Motor neuron (in vitro differentiated cells): ENCODE results near the gene SLC12A9. TPM values are rescaled to one million over a fixed set of nuclear protein-coding genes. Genes with fewer than 3 reads are reported as not detected.

Source experiments
- ATAC-seq, 8 experiments: fragments of 200-7000 bp; cut with Tn5 transposase; replicated peaks in 6 of 8; 2 replicates each; pipeline ENCODE4 v1.8.0; 2021; ENCODE audit warnings: mild to moderate bottlenecking in 8 of 8, moderate library complexity in 8 of 8
- H3K27ac ChIP-seq, 2 donors: fragments of 250-450 bp; sonication (Bioruptor Pico); 2 replicates each; pipeline ENCODE4 v1.9.0; 2021; ENCODE audit warnings: antibody characterized with exemption in 2 of 2, mild to moderate bottlenecking in 2 of 2, moderate library complexity in 1 of 2
- H3K4me1 ChIP-seq, 2 donors: fragments of 250-450 bp; sonication (Bioruptor Pico); replicated peaks in 1 of 2; 2 replicates each; pipeline ENCODE4 v1.6.1; 2021; ENCODE audit warnings: antibody characterized with exemption in 2 of 2, mild to moderate bottlenecking in 2 of 2, moderate library complexity in 1 of 2
- H3K4me3 ChIP-seq, 5 donors: fragments of 250-450 bp; sonication (Bioruptor Pico); 2 replicates each; pipeline ENCODE4 v1.9.0; 2021; ENCODE audit warnings: antibody characterized with exemption in 5 of 5, mild to moderate bottlenecking in 5 of 5, moderate library complexity in 4 of 5
- WGBS, 10 experiments: fragments of 450-650 bp; shearing (Covaris generic); methylation state at CpG; one replicate each; pipeline ENCODE4 v1.0.0; 2022; 5-methylcytosine and 5-hydroxymethylcytosine counted together
- in situ Hi-C, 9 experiments: fragments of 400-800 bp; cut with MboI; loops; one replicate each; pipeline ENCODE4 v1.15.0; 2021; ENCODE audit warnings: low sequenced_read_pairs in 9 of 9, low pct_unique_long_range_greater_than_20kb in 2 of 9; ENCODE audit not compliant: unreplicated experiment in 9 of 9
- total RNA-seq, 8 experiments: library from RNA; unstranded; fragments of 300-600 nt; gene quantifications; 2 replicates each; pipeline versions ENCODE4 v1.2.3 to v1.2.4, GENCODE V29; 2022

The SLC12A9 gene
- total RNA-seq, 8 experiments from 2014 or later: 6.8 to 29.3 (median 11.9) TPM

DNA sequence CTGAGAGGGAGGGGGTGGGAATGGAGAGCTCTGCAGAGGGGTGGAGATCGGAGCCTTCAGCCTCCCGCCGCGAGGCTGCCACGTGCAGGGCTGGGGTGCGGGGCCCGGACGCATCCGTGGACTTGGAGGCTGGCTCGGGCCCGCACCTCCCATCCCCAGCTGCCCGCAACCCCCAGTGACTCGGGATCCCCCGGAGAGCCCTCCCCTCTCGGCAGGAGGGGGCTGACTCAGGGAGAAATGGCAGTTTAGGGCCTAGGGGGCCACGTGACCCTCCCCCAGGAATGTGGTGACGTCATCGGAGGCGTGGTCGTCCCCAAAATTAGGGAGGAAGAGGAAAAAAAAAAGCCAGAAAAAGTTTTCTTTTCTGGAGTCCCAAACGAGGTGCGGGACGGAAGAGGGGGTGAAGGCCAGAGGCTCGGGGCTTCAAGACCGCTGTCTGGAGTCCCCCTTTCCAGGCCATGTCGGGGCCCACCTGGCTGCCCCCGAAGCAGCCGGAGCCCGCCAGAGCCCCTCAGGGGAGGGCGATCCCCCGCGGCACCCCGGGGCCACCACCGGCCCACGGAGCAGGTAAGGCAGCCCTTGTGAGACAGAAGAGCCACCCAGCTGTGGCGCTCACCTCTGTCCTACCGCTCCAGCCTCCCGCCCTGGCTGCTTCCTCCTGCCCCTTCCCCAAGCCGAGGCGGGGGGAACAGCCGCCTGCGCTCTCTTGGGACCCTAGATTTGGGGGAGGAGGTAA lies 14.7 kb downstream of the SLC12A9 start, which contains the start of gene TRIP6:
TRIP6 (plus strand) TSS at position 348 of the 736 bp plus-strand sequence; CDS start at position 459, 111 bp downstream.
- WGBS, 10 experiments: 0 to 12% (median 6%) methylated on average over 2 to 11 of the region's 42 CpGs; no CpG with 5 or more reads in 3 of the 10 experiments
- peak within 1 kb of the TSS; percentile 5 to 36 (median 24) for H3K4me3 ChIP-seq
- H3K4me1 ChIP-seq: peaks cover 12 to 21% of the 10 kb centered on the region in 2 donors
- H3K27ac ChIP-seq: no peak within 1 kb of the TSS
- peak; percentile 62 to 91 (median 81) for ATAC-seq
- in situ Hi-C loops: loop anchor here in 7 of 9 experiments (25.0 kb wide), 2 partner anchors 155 to 405 kb away; partner anchors contain the start of genes SPACDR (in 5 of the 7), EPO (in 4 of the 7) and POP7 (in 4 of the 7)

DNA sequence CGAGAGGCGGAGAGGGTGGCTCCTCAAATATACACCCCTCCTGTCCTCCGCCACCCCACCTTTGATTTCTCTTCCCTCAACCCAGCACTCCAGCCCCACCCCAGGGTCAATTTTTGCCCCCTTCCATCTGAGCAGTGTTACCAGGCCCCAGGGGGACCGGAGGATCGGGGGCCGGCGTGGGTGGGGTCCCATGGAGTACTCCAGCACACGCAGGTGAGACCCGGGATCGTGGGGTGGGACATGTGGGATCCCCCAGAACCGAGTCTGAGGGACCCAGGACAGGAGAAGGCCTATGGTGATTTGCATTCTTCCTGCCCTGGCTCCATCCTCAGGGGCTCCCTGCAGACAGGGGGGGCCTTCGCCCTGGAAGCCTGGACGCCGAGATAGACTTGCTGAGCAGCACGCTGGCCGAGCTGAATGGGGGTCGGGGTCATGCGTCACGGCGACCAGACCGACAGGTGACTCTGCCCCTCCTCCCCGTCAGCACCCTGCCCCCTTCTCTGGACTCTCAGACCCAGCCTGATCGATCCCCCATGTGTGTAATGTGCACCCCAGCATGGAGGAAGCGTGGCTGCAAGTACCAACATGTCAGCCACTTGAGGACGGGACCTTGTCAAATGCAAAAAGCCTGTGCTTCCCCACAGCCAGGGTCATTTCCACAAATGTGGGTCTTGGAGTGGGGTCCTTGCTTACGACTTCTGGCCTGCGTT lies 15.4 kb downstream of the SLC12A9 start:
- H3K4me3 ChIP-seq: peak overlapping the region; percentile 5 to 36 (median 24)
- peak overlapping the region in 1 of 2 donors; percentile 39 for H3K27ac ChIP-seq
- H3K4me1 ChIP-seq: peaks cover 12 to 21% of the 10 kb centered on the region in 2 donors
- in situ Hi-C loops: loop anchor here in 7 of 9 experiments (25.0 kb wide), 2 partner anchors 156 to 406 kb away; partner anchors contain the start of genes SPACDR (in 5 of the 7), EPO (in 4 of the 7) and POP7 (in 4 of the 7)
- ATAC-seq: peak in 7 of 8 experiments; percentile 3 to 20 (median 6)
- WGBS, 10 experiments: 23 to 80% (median 33%) methylated on average over 1 to 5 of the region's 27 CpGs; no CpG with 5 or more reads in 7 of the 10 experiments

DNA sequence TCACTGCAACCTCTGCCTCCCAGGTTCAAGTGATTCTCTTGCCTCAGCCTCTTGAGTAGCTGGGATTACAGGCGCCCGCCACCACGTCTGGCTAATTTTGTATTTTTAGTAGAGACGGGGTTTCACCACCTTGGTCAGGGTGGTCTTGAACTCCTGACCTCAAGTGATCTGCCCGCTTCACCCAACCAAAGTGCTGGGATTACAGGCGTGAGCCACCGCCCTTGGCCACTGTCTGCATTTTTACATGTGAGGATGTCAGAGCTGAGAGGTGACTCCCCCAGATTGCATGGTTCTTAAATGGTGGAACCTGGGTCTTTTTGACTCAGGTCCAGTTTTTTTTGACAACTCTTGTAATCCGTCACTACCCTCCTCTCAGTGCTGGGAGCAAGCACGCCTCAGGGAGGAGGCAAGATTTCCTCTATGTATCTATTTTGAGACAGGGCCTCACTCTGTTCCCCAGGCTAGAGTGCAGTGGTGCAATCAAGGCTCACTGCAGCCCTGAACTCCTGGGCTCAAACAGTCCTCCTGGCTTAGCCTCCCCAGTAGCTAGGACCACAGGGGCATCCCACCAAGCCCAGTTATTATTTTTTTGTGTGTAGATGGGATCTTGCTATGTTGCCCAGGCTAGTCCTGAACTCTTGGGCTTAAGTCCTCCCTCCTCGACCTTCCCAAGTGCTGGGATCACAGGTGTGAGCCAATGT lies 21.2 kb downstream of the SLC12A9 start:
- Histone ChIP-seq H3K27ac (peak overlapping the region; percentile 97 to 98), H3K4me3 (peak overlapping the region; percentile 70 to 98 (median 91)), H3K4me1 (peaks cover 15 to 19% of the 10 kb centered on the region in 2 donors)
- WGBS, 10 experiments: 60 to 96% (median 93%) methylated on average over 1 to 5 of the region's 10 CpGs; no CpG with 5 or more reads in 6 of the 10 experiments
- ATAC-seq: no peak
- in situ Hi-C loops: loop anchor here in 7 of 9 experiments (25.0 kb wide), 2 partner anchors 161 to 411 kb away; partner anchors contain the start of genes SPACDR (in 5 of the 7), EPO (in 4 of the 7) and POP7 (in 4 of the 7)

DNA sequence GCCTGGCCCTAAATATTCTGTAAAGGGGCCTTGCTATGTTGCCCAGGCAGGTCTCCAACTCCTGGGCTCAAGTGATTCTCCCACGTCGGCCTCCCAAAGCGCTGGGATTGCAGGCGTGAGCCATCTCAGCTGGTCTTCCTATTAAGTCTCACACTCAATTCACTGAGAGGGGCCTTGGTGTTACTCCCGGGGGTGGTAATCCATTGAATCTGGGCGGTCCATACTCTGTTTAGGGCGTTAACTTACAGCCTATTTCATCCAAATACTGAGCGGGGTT lies 21.7 kb downstream of the SLC12A9 start:
- 18 to 80% (median 37%) methylated on average over 1 to 3 of the region's 8 CpGs; no CpG with 5 or more reads in 4 of the 10 experiments for WGBS, 10 experiments
- peak overlapping the region; percentile 97 to 98 for H3K27ac ChIP-seq
- peak in 4 of 8 experiments; percentile 0 to 8 (median 2) for ATAC-seq
- in situ Hi-C loops: loop anchor here in 7 of 9 experiments (25.0 kb wide), 2 partner anchors 162 to 412 kb away; partner anchors contain the start of genes SPACDR (in 5 of the 7), EPO (in 4 of the 7) and POP7 (in 4 of the 7)
- peak overlapping the region; percentile 70 to 98 (median 91) for H3K4me3 ChIP-seq
- H3K4me1 ChIP-seq: peaks cover 15 to 19% of the 10 kb centered on the region in 2 donors

DNA sequence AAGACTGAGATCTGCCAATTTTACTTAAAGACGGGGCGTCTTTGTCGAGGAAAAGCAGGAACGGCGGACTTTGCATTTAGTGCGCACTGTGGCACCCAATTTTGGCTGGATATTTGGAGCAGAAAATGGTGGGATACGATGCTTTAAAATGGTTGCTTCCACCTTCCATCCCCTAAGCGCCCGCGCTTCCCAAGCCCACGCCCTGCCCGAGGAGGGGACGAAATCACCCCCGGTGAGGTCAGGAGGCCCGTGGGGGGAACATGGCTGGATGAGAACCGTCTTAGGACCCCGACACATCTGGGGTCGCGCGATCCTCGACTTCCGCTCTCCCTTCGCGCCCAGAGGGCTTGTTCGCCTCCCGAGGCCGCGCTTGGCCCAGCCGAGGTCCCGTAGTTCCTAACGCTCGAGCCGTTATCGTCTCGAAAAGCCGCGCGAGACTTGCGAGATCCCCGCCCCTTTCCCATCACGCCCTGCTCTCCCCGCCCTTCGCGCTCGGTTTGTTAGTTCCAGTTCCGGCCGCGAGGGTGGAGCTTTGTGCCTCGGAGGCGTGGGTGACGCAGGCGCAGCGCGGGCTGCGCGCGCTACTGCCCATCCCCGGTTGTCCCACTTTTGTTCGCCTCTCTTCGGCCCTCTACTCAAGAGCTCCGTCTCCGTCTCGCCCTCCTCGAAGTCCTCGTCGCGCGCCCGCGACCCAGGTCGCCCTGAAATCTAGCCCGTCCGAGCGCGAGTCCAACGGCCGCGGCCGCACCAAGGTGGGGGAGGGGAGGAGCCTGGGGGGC lies 22.3 kb downstream of the SLC12A9 start, which contains the start of gene SRRT:
SRRT (plus strand) TSS at position 527 of the 779 bp plus-strand sequence. CDS start 488 bp downstream, outside the sequence.
- ATAC-seq: peak; percentile 88 to 96 (median 94)
- Histone ChIP-seq H3K27ac (peak within 1 kb of the TSS; percentile 97 to 98), H3K4me3 (peak within 1 kb of the TSS; percentile 70 to 98 (median 91)), H3K4me1 (peaks cover 15 to 19% of the 10 kb centered on the region in 2 donors)
- WGBS, 10 experiments: 0 to 17% (median 0%) methylated on average over 1 to 25 of the region's 79 CpGs; no CpG with 5 or more reads in 2 of the 10 experiments
- in situ Hi-C loops: loop anchor here in 7 of 9 experiments (25.0 kb wide), 5 partner anchors 162 to 413 kb away; partner anchors contain the start of genes SPACDR (in 5 of the 7), EPO (in 4 of the 7), POP7 (in 4 of the 7) and NAT16 (in 1 of the 7)

DNA sequence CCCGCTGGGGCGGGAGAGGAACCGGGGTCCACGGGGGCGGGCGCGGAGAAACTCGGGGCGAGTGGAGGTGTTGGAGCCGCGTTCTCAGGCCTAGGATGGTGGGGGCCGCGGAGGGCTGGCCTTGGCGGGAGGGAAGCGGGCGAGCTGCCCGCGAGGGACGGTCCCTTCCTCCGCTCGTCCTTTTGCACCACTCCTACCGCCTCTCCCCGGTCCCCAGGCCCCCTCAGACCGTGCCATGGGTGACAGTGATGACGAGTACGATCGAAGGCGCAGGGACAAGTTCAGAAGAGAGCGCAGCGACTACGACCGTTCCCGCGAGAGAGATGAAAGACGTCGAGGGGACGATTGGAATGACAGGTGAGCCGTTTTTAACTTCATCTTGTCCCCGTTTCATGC lies 22.8 kb downstream of the SLC12A9 start:
- ATAC-seq: peak; percentile 25 to 46 (median 36)
- Histone ChIP-seq H3K27ac (peak overlapping the region; percentile 97 to 98), H3K4me1 (peaks cover 15 to 19% of the 10 kb centered on the region in 2 donors)

GRCh38 chr7:100878013-100878412 lies 25.5 kb downstream of the SLC12A9 start:
- ATAC-seq: no peak
- in situ Hi-C loops: loop anchor here in 2 of 9 experiments (25.0 kb wide), 3 partner anchors 184 to 409 kb away; partner anchors contain the start of gene NAT16 (in 1 of the 2)
- H3K4me3 ChIP-seq: no peak overlapping the region
- WGBS, 10 experiments: 68 to 100% (median 90%) methylated on average over 2 to 7 of the region's 7 CpGs; no CpG with 5 or more reads in 2 of the 10 experiments
- H3K4me1 ChIP-seq: peaks cover 15 to 19% of the 10 kb centered on the region in 2 donors
- no peak overlapping the region for H3K27ac ChIP-seq

More for the DNA sequence above, 22.8 kb downstream of the SLC12A9 start:
- peak overlapping the region; percentile 70 to 98 (median 91) for H3K4me3 ChIP-seq
- 0% methylated on average over 2 to 7 of the region's 39 CpGs; no CpG with 5 or more reads in 6 of the 10 experiments for WGBS, 10 experiments
- in situ Hi-C loops: loop anchor here in 2 of 9 experiments (25.0 kb wide), 3 partner anchors 187 to 412 kb away; partner anchors contain the start of gene NAT16 (in 1 of the 2)

DNA sequence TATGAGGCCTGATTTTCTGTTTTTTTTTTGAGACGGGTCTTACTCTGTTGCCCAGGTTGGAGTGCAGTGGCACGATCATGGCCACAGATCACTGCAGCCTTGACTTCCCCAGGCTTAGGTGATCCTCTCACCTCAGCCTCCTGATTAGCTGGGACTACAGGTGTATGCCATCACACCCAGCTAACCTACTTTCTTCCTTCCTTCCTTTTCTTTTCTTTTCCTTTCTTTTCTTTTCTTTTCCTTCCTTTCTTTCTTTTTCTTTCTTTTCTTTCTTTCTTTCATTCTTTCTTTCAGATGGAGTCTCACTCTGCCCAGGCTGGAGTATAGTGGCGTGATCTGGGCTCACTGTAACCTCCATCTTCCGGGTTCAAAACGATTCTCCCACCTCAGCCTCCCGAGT lies 26.2 kb downstream of the SLC12A9 start:
- Histone ChIP-seq H3K4me3 (no peak overlapping the region), H3K4me1 (peaks cover 15 to 19% of the 10 kb centered on the region in 2 donors), H3K27ac (no peak overlapping the region)
- no peak for ATAC-seq
- WGBS, 10 experiments: 50 to 99% (median 89%) methylated on average over 2 to 6 of the region's 6 CpGs; no CpG with 5 or more reads in 2 of the 10 experiments
- in situ Hi-C loops: loop anchor here in 2 of 9 experiments (25.0 kb wide), 3 partner anchors 184 to 409 kb away; partner anchors contain the start of gene NAT16 (in 1 of the 2)

DNA sequence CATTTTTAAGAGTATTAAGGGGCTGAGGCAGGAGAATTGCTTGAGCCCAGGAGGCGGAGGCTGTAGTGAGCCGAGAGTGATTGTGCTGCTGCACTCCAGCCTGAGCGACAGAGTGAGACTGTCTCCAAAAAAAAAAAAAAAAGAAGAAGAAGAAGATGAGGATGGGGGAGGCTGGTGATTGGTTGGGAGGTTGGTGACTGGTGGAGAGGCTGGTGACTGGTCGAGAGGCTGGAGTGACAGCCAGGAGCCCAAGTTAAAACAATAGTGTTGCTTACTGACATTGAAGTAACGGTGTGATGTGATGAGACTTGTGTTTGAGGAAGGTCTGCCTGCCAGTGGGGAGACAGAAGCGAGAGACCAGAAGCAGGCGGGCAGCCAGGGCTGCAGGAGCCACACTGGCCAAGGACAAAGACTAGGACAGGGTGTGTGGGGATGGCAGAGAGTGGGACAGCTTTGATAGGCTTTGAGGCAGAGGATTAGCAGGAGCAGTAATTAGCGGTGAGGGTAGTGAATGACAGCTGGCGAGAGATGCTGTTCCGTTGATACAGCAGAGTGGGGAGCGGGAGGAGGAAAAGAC lies 27.3 kb downstream of the SLC12A9 start:
- Histone ChIP-seq H3K27ac (no peak overlapping the region), H3K4me1 (peaks cover 14 to 15% of the 10 kb centered on the region in 2 donors), H3K4me3 (no peak overlapping the region)
- in situ Hi-C loops: loop anchor here in 2 of 9 experiments (25.0 kb wide), 3 partner anchors 183 to 408 kb away; partner anchors contain the start of gene NAT16 (in 1 of the 2)
- no peak for ATAC-seq
- 68 to 100% (median 79%) methylated on average over 1 to 11 of the region's 11 CpGs; no CpG with 5 or more reads in 2 of the 10 experiments for WGBS, 10 experiments

- Histone ChIP-seq H3K4me1 (peaks cover 14 to 15% of the 10 kb centered on the region in 2 donors), H3K4me3 (no peak overlapping the region), H3K27ac (no peak overlapping the region)
- in situ Hi-C loops: loop anchor here in 2 of 9 experiments (25.0 kb wide), 3 partner anchors 182 to 407 kb away; partner anchors contain the start of gene NAT16 (in 1 of the 2)
- 50 to 100% (median 93%) methylated on average over 1 to 7 of the region's 7 CpGs; no CpG with 5 or more reads in 2 of the 10 experiments for WGBS, 10 experiments
- ATAC-seq: peak in 1 of 8 experiments; percentile 9
Observed at GRCh38 chr7:100880645-100881044, 28.1 kb downstream of the SLC12A9 start.
